Natural killer cell (primary cell): Measurements from ENCODE around the gene AQP7. TPM values are rescaled to one million over a fixed set of nuclear protein-coding genes. Genes with fewer than 3 reads are reported as not detected.
"Not testable (repeated sequence)": the region's sequence is repeated elsewhere in the genome, so short reads cannot be mapped to it uniquely, and the experiment has no call there.

Experiments used
- ATAC-seq, 3 donors: fragments of 150-1000 bp in 2 of 3; fragments of 200-7000 bp in 1 of 3; cut with Tn5 transposase; 1 replicate in 1 of 3; 2 replicates in 2 of 3; pipeline ENCODE4 v1.10.0; 2021; ENCODE audit warnings: mild to moderate bottlenecking in 2 of 3, moderate library complexity in 2 of 3
- DNase-seq, 2 donors: peaks; one replicate each; pipeline versions ENCODE4 v3.0.0 to v3.0.0-alpha.2; 2013 to 2021; ENCODE audit warnings: mixed read lengths in 1 of 2
- H3K27ac ChIP-seq: one replicate; pipeline ENCODE4 v1.5.1; 2013; ENCODE audit warnings: mild to moderate bottlenecking, low read length
- H3K27me3 ChIP-seq: one replicate; pipeline ENCODE4 v1.6.1; 2013; ENCODE audit warnings: low read length; ENCODE audit not compliant: control insufficient read depth, insufficient read depth
- H3K36me3 ChIP-seq: one replicate; pipeline ENCODE4 v1.6.1; 2013; ENCODE audit warnings: low read length; ENCODE audit not compliant: control insufficient read depth, insufficient read depth
- H3K4me1 ChIP-seq: one replicate; pipeline ENCODE4 v1.6.1; 2013; ENCODE audit warnings: low read length; ENCODE audit not compliant: control insufficient read depth, insufficient read depth
- H3K4me3 ChIP-seq: one replicate; pipeline ENCODE4 v1.5.1; 2013; ENCODE audit warnings: low read length
- H3K9me3 ChIP-seq: one replicate; pipeline ENCODE4 v1.6.1; 2013; ENCODE audit warnings: low read length; ENCODE audit not compliant: control insufficient read depth, insufficient read depth
- H3K27ac Mint-ChIP-seq, 2 donors: one replicate each; pipeline ENCODE4 v1.8.0; 2022; ENCODE audit warnings: mild to moderate bottlenecking in 2 of 2, mixed read lengths in 2 of 2, moderate library complexity in 1 of 2
- H3K27me3 Mint-ChIP-seq, 2 donors: one replicate each; pipeline ENCODE4 v1.8.0; 2022; ENCODE audit warnings: low read depth in 2 of 2, mixed read lengths in 2 of 2
- H3K36me3 Mint-ChIP-seq: one replicate; pipeline ENCODE4 v1.8.0; 2022; ENCODE audit warnings: mixed read lengths
- H3K4me1 Mint-ChIP-seq, 2 donors: one replicate each; pipeline ENCODE4 v1.8.0; 2022; ENCODE audit warnings: mixed read lengths in 2 of 2
- H3K4me3 Mint-ChIP-seq: one replicate; pipeline ENCODE4 v1.8.0; 2022; ENCODE audit warnings: mild to moderate bottlenecking, moderate library complexity, mixed read lengths
- H3K9me3 Mint-ChIP-seq, 2 donors: one replicate each; pipeline ENCODE4 v1.8.0; 2022; ENCODE audit warnings: mixed read lengths in 2 of 2
- CTCF ChIP-seq: fragments of 200-600 bp; IDR thresholded peaks from one replicate; pipeline ENCODE4 v1.8.0; 2022; ENCODE audit warnings: antibody characterized with exemption
- WGBS: methylation state at CpG from one replicate; pipeline ENCODE4 v1.1.7; 2013; ENCODE audit warnings: missing lambda C conversion rate; ENCODE audit not compliant: insufficient coverage; 5-methylcytosine and 5-hydroxymethylcytosine counted together
- intact Hi-C: fragments of 100-400 bp; cut with micrococcal nuclease; formaldehyde crosslinking; loops from one replicate; pipeline ENCODE4 v1.14.2; 2022
- total RNA-seq, 4 donors: library from RNA; stranded (reverse); fragments of 120-200 nt in 1 of 4; gene quantifications; one replicate each; pipeline versions ENCODE4 v1.2.3 to v1.2.4, GENCODE V29; 2013 to 2022

Gene AQP7
- total RNA-seq, 3 donors from 2014 or later (not counting 1 experiment from before 2014, with no cell fraction given) = not detected

GRCh38 chr9:33386641-33386996, 15.7 kb downstream of the AQP7 start:
- H3K27me3 Mint-ChIP-seq, H3K36me3 Mint-ChIP-seq, H3K27me3 ChIP-seq, ATAC-seq, H3K4me3 ChIP-seq, H3K4me1 Mint-ChIP-seq, H3K9me3 Mint-ChIP-seq, H3K4me3 Mint-ChIP-seq, H3K36me3 ChIP-seq, intact Hi-C loops, H3K27ac Mint-ChIP-seq, H3K27ac ChIP-seq, DNase-seq, H3K4me1 ChIP-seq, H3K9me3 ChIP-seq: not testable (repeated sequence)
- WGBS = 83% methylated on average over 12 of the region's 14 CpGs

- H3K27me3 Mint-ChIP-seq, intact Hi-C loops, H3K27me3 ChIP-seq, H3K36me3 Mint-ChIP-seq, ATAC-seq, H3K27ac Mint-ChIP-seq, H3K9me3 Mint-ChIP-seq, H3K4me3 ChIP-seq, H3K4me1 ChIP-seq, DNase-seq, H3K36me3 ChIP-seq, H3K4me1 Mint-ChIP-seq, H3K9me3 ChIP-seq, H3K4me3 Mint-ChIP-seq, H3K27ac ChIP-seq: not testable (repeated sequence)
- WGBS = 92% methylated on average over 23 of the region's 23 CpGs
Measured at GRCh38 chr9:33385979-33386640, 16.3 kb downstream of the AQP7 start.

- H3K27me3 ChIP-seq, intact Hi-C loops, H3K9me3 Mint-ChIP-seq, H3K27me3 Mint-ChIP-seq, H3K4me1 ChIP-seq, H3K36me3 ChIP-seq, H3K4me3 ChIP-seq, H3K27ac Mint-ChIP-seq, H3K36me3 Mint-ChIP-seq, ATAC-seq, H3K4me1 Mint-ChIP-seq, H3K4me3 Mint-ChIP-seq, H3K27ac ChIP-seq, H3K9me3 ChIP-seq, DNase-seq: not testable (repeated sequence)
- 91% methylated on average over 11 of the region's 11 CpGs for WGBS
Measured at GRCh38 chr9:33385536-33385935, 16.8 kb downstream of the AQP7 start.

- H3K27ac ChIP-seq, H3K9me3 Mint-ChIP-seq, H3K36me3 ChIP-seq, DNase-seq, H3K4me1 Mint-ChIP-seq, ATAC-seq, H3K27me3 ChIP-seq, H3K36me3 Mint-ChIP-seq, H3K4me3 ChIP-seq, H3K9me3 ChIP-seq, intact Hi-C loops, H3K27ac Mint-ChIP-seq, H3K27me3 Mint-ChIP-seq, H3K4me3 Mint-ChIP-seq, H3K4me1 ChIP-seq: not testable (repeated sequence)
- 94% methylated on average over 11 of the region's 11 CpGs for WGBS
Measured at GRCh38 chr9:33383396-33383795, 19.0 kb downstream of the AQP7 start.

- H3K9me3 ChIP-seq, H3K4me1 Mint-ChIP-seq, H3K4me3 Mint-ChIP-seq, DNase-seq, H3K4me3 ChIP-seq, intact Hi-C loops, H3K4me1 ChIP-seq, H3K27ac Mint-ChIP-seq, H3K9me3 Mint-ChIP-seq, H3K27ac ChIP-seq, H3K36me3 ChIP-seq, H3K36me3 Mint-ChIP-seq, ATAC-seq, H3K27me3 ChIP-seq, H3K27me3 Mint-ChIP-seq: not testable (repeated sequence)
- 94% methylated on average over 10 of the region's 10 CpGs for WGBS
Measured at GRCh38 chr9:33382397-33382796, 20.0 kb downstream of the AQP7 start.

- no peaks in the 10 kb centered on the region for H3K27me3 Mint-ChIP-seq
- Histone ChIP-seq H3K4me1 (no peaks in the 10 kb centered on the region), H3K36me3 (no peaks in the 10 kb centered on the region), H3K9me3 (no peaks in the 10 kb centered on the region), H3K27ac (no peak overlapping the region), H3K4me3 (no peak overlapping the region), H3K27me3 (no peaks in the 10 kb centered on the region)
- no peaks in the 10 kb centered on the region for H3K4me1 Mint-ChIP-seq
- no peaks in the 10 kb centered on the region for H3K36me3 Mint-ChIP-seq
- H3K27ac Mint-ChIP-seq = no peak overlapping the region
- no peak for TF ChIP-seq CTCF
- no peak overlapping the region for H3K4me3 Mint-ChIP-seq
- DNase-seq (no peak), ATAC-seq (no peak)
- intact Hi-C loops = no loop called here
- 92% methylated on average over 11 of the region's 11 CpGs for WGBS
- no peaks in the 10 kb centered on the region for H3K9me3 Mint-ChIP-seq
Measured at GRCh38 chr9:33381231-33381791, 21.1 kb downstream of the AQP7 start.
